AG09309 (cell line): Measurements from ENCODE around the gene CAMK2G.

ENCODE experiments used
- DNase-seq: peaks from one replicate; pipeline ENCODE4 v3.0.0-alpha.2; 2010; ENCODE audit warnings: low read depth
- H3K4me3 ChIP-seq: 2 replicates; pipeline ENCODE4 v1.5.1; 2011; ENCODE audit warnings: mild to moderate bottlenecking, low read depth, low read length, moderate library complexity; ENCODE audit not compliant: control insufficient read depth
- TF ChIP-seq, protein P1 (sequence below): IDR thresholded peaks from 2 replicates; pipeline ENCODE4 v1.5.1; 2011; ENCODE audit warnings: mild to moderate bottlenecking, low read depth, low read length, inconsistent platforms; ENCODE audit not compliant: insufficient read depth, control insufficient read depth; ENCODE audit errors: missing control alignments

CAMK2G gene

DNA sequence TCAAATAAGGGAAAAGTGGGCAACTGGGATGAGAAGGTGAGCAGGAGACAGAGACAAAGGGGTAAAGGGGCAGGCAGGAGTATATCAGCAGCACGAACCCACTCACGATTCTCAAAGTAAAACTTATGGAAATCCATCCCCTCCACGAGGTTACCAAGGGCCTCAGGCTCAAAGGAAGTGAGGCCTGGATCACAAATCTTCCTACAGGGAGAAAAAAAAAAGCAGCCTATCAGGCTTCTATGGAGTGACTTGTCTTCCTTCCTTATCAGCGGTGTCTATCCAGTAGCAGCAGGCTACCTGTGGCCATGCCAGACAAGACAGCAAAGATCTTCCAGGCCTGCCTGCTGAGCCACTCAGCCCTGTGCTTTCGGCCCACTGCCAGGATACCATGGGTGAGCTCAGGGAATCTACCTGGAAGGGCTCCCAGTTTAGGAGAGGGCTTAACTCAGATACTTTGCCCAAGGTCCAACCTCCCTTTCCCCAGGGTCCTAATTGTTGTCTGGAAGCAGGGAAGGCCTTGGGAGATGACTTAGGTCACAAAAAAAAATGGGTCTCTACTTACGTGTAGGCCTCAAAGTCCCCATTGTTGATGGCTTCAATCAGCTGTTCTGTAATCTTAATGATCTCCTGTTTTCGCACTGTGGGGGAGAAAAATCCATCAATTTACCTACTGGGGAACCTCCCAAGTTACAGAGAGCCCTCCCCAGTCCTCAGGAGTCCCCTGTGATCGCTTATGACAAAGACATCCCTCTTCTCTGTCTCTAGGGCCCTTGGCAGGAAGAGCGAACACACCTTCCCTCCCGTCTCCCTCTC, 57.2 kb downstream of the CAMK2G start:
- no peak for DNase-seq
- H3K4me3 ChIP-seq: no peak overlapping the region
- TF ChIP-seq, protein P1, sequence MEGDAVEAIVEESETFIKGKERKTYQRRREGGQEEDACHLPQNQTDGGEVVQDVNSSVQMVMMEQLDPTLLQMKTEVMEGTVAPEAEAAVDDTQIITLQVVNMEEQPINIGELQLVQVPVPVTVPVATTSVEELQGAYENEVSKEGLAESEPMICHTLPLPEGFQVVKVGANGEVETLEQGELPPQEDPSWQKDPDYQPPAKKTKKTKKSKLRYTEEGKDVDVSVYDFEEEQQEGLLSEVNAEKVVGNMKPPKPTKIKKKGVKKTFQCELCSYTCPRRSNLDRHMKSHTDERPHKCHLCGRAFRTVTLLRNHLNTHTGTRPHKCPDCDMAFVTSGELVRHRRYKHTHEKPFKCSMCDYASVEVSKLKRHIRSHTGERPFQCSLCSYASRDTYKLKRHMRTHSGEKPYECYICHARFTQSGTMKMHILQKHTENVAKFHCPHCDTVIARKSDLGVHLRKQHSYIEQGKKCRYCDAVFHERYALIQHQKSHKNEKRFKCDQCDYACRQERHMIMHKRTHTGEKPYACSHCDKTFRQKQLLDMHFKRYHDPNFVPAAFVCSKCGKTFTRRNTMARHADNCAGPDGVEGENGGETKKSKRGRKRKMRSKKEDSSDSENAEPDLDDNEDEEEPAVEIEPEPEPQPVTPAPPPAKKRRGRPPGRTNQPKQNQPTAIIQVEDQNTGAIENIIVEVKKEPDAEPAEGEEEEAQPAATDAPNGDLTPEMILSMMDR: no peak

DNA sequence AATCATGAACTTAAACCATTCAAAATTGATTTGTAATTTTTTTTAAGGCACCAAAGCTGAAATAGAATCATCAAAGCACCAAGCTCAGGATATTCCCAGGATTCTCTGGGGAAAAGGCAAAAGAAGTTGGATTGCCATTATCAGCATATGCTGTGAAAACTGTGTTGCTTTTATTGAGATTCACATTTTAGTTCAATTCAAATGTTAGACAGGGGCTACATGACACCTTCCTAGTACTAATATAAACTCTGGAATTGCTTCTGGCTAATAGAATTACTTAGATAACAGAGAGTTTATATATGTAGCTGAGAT, 58.7 kb downstream of the CAMK2G start:
- TF ChIP-seq, protein P1: no peak
- H3K4me3 ChIP-seq: no peak overlapping the region
- no peak for DNase-seq

DNA sequence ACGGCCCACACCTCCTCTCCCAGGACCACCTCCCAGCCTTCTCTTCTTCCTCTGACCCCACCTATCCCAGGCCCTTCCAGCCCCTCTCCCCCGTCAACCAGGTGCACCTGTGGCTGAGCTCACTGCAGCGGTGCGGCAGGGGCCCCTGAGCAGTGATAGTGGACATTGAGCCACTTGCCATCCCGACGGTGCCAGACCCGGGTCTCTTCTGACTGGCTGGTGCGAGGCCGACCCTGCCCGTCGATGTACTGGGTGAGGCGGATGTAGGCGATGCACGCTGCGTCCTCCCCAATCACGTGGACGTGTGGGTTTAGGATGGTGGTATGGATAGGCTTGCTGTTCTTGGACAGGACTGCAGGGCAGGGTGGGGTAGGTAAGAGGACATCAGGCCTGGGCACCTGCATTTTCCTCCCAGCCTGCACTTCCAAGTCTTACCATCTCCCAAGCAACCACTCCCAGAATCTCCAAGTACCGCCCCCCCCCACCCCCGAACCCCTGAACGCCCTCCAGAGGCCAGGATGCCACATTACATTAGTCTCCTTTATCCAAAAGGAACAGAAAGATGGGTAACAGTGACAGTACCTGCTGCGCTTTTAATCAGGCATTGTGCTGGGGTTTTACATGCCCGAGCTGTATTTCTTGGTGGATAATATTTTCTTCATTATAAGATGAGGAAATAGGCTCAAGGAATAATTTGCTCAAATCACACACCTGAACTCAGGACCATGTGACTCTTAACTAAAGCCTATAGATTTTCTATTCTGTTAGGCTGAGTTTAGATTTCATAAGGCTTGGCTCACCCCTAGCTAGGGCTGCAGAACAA, 59.2 kb downstream of the CAMK2G start:
- no peak overlapping the region for H3K4me3 ChIP-seq
- TF ChIP-seq, protein P1: peak; percentile 31
- DNase-seq: no peak

DNA sequence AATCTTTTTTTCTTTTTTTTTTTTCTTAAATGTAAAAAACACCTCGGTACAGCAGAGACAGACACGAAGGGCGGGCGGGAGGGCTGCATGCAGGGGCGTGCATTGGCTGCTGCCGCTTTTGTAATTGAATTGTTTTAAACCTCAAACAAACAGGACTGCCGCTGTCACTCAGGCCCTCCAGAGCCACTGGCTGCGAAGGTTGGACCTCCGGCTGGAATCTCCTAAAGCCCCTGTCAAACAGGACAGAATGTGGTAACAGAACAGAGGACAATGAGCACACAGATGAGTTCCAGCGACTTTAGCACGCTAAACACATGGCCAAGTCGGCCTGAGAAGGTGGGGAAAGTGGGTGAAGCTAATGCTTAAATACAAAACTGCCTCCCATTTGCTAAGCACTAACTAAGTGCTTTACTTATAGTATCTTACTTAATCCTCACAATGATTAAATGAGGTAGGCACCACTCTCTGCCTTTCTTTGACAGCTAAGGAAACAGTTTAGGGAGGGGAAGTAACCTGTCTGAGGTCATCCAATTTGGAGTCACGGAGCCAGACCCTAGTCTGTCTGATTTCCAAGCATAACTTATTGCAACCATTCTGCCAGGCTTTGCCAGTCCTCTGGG, 60.0 kb downstream of the CAMK2G start:
- no peak overlapping the region for H3K4me3 ChIP-seq
- no peak for DNase-seq
- TF ChIP-seq, protein P1: no peak

DNA sequence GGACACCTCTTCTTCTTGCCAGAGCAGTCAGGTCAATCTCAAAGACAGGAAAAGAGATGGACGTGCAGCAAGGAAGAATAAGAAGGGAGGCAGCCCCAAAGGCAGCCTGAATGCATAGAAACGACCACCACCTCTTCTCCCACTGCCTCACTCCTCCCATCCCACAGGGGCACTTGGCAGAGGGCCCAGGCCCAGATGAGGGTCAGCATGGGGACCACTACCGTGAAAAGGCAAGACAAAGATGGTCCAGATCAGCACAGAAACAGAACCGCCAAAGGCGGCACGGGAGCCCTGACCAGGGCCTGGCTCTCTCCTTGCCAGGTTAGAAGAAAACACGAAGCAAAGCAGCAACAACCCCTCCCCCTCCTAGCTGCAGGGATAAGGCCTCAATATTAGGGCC, 61.0 kb downstream of the CAMK2G start:
- TF ChIP-seq, protein P1: no peak
- H3K4me3 ChIP-seq: no peak overlapping the region
- DNase-seq: no peak

DNA sequence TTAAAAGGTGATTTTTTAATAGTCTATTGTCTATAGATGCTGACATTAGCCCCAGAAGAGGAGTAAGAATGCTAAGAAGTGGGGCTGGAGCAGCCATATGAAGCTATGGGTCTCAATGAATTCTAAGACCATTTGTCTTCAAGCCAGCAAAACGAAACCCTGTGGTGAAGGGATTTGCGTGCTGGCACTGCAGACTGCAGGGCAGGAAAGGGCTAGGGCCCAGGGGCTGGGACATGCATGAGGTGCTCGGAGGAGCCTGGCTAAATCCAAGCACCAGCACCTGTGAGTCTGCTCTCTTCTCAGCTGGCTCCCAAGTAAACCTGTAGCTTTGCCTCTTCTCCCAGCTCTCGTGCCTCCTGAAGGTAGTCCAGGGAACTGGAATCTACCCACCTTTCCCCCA, 61.7 kb downstream of the CAMK2G start:
- H3K4me3 ChIP-seq: no peak overlapping the region
- TF ChIP-seq, protein P1: no peak
- no peak for DNase-seq
